K562 treated with DMSO at 1 percent for 48 hours (cell line): ENCODE data around the gene OR8H1. TPM values are rescaled to one million over a fixed set of nuclear protein-coding genes. Genes with fewer than 3 reads are reported as not detected.

Experiments
- total RNA-seq: library from RNA; unstranded; fragments of 300-600 nt; gene quantifications from 2 replicates; pipeline ENCODE4 v1.2.3, GENCODE V29; 2022; ENCODE audit warnings: low replicate concordance; ENCODE audit errors: extremely low read depth

Gene OR8H1, protein sequence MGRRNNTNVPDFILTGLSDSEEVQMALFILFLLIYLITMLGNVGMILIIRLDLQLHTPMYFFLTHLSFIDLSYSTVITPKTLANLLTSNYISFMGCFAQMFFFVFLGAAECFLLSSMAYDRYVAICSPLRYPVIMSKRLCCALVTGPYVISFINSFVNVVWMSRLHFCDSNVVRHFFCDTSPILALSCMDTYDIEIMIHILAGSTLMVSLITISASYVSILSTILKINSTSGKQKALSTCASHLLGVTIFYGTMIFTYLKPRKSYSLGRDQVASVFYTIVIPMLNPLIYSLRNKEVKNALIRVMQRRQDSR
- total RNA-seq: not detected in 2 replicates

DNA sequence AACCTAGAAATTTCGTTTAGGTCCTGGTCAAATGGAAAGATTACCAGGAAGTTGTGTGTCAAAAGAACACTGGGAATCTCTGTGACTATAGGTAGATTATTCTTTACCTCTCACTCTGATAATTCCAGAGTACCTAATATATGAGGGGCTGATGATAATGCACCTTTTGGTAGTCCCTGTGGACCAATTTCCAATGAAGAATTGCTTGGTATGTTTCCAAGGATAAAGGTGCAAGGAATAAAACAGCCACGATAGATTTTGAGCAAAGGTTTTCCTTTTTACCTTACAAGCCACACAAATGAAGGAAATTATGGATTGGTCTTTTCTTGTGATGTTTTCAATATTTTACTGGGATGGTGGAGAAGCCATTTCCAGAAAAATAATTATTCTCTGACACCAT is at the start of gene OR8H1:
Gene OR8H1, minus strand, starts transcription at position 101 of the 400 bp plus-strand sequence. CDS start 1,192 bp downstream, outside the sequence.

DNA sequence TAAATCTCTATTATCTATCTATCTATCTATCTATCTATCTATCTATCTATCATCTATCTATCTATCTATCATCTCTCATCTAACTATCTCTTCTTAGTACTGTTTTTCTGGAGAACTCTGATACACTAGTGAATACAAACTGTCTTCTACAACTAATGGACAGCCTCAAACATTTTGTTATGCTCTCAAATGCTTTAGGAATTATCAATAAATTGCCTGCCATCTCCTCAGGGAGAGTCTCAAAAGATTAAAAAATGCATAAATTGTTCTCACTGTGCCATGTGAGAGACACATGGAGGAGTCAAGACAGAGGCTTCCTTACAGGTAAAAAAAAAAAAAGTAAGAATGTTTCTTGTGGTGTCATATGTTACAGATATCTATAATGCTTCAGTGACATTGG is 22.8 kb upstream of the OR8H1 start, which contains the start of gene OR8K3:
Gene OR8K3, plus strand, starts transcription at position 301 of the 400 bp plus-strand sequence. CDS start 3,163 bp downstream, outside the sequence.

DNA sequence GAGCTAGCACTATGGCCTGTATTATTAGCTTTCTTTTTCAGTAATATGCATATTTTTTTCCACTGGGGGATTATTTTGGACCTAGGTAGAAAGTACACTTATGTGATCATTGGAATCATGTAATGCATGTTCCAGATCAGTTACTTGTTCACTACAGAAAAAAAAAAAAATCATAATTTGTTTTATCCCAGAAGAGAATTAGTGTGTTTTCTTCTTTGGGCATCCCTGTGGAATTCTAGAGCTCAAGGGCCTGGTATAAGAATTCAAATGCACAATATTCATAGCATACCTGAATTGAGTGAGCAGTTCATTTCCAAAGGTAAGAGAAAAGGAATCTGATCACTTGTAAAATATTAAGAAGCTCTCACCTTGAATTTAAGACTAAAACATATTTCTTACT is 18.2 kb downstream of the OR8H1 start, which contains the start of gene OR5T1:
Gene OR5T1, plus strand, starts transcription at position 301 of the 400 bp plus-strand sequence. CDS start 1,485 bp downstream, outside the sequence.

DNA sequence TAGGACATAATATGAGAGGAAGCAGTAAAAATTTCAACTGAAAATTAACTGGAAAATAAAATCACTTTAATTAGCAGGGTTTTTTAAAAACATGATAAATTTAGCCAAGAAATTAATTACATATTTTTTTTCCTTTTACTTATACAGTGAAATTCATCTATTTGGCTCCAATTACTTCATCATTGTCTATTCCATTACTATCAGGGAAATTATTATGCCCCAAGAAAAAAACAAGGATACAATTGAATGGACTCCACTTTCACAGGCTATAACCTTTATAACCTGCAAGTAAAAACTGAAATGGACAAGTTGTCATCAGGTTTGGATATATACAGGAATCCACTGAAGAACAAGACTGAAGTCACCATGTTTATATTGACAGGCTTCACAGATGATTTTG is 40.1 kb downstream of the OR8H1 start, which contains the start of gene OR5T3:
Gene OR5T3, plus strand, starts transcription at position 301 of the 400 bp plus-strand sequence. Its CDS starts 0 bp downstream, at position 301.

Other genes starting within 250 kb of the OR8H1 start
- gene OR8I2, start 198.9 kb downstream of the OR8H1 start, total RNA-seq: not detected in 2 replicates
- gene OR8H2, start 188.6 kb downstream of the OR8H1 start, total RNA-seq: not detected in 2 replicates
- not detected in 2 replicates for gene OR8H3, start 169.9 kb downstream of the OR8H1 start, total RNA-seq
- not detected in 2 replicates for gene OR8J3, start 152.1 kb downstream of the OR8H1 start, total RNA-seq
- gene OR8K5, start 131.9 kb downstream of the OR8H1 start, total RNA-seq: not detected in 2 replicates
- not detected in 2 replicates for gene OR5J2, start 115.6 kb downstream of the OR8H1 start, total RNA-seq
- not detected in 2 replicates for gene OR5T2, start 58.0 kb downstream of the OR8H1 start, total RNA-seq
- gene OR5T3, start 40.0 kb downstream of the OR8H1 start, total RNA-seq: not detected in 2 replicates
- gene OR5T1, start 18.1 kb downstream of the OR8H1 start, total RNA-seq: not detected in 2 replicates
- gene OR8K3, start 22.9 kb upstream of the OR8H1 start, total RNA-seq: not detected in 2 replicates
- not detected in 2 replicates for gene OR8K1, start 53.8 kb upstream of the OR8H1 start, total RNA-seq
- gene OR8J1, start 62.0 kb upstream of the OR8H1 start, total RNA-seq: not detected in 2 replicates
- gene OR8U1, start 83.4 kb upstream of the OR8H1 start, total RNA-seq: not detected in 2 replicates
- not detected in 2 replicates for gene OR5AL1, start 120.4 kb upstream of the OR8H1 start, total RNA-seq
- not detected in 2 replicates for gene OR5M3, start 181.1 kb upstream of the OR8H1 start, total RNA-seq
- not detected in 2 replicates for gene OR5M8, start 199.1 kb upstream of the OR8H1 start, total RNA-seq